ENCODE results near the gene PEPD.
"Not testable (repeated sequence)": the region's sequence is repeated elsewhere in the genome, so short reads cannot be mapped to it uniquely, and the experiment has no call there.

PEPD gene

DNA sequence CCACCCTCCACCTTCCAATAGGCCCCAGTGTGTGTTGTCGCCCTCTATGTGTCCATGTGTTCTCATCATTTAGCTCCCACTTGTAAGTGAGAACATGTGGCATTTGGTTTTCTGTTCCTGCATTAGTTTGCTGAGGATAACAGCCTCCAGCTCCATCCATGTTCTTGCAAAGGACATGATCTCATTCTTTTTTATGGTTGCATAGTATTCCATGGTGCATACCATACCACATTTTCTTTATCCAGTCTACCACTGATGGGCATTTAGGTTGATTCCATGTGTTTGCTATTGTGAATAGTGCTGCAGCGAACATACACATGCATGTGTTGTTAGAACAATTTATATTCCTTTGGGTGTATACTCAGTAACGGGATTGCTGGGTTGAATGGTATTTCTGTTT is 42.0 kb downstream of the PEPD start:
- not testable (repeated sequence) for DNase-seq (ENCODE audit: insufficient read length, low spot score); FAIRE-seq

DNA sequence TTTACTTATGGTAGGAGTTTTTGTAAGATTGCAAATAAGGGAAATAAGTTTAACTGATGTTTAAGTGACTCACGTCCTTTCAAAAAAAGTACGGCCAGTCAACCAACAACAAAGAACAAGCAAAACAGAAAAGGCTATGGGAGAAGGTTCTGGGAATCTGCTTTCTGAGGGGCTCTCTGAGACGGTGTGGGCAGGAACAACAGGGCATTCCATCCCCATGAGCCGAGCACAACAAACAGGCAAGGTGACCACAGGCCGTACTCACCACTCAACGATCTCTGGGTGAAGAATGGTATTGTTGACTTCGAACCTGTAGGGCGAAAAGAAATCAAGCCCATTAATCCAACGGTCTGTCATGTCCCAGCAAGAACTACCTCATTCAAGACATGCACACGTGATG is 43.8 kb downstream of the PEPD start:
- FAIRE-seq (no peak), DNase-seq (ENCODE audit: insufficient read length, low spot score) (no peak)

DNA sequence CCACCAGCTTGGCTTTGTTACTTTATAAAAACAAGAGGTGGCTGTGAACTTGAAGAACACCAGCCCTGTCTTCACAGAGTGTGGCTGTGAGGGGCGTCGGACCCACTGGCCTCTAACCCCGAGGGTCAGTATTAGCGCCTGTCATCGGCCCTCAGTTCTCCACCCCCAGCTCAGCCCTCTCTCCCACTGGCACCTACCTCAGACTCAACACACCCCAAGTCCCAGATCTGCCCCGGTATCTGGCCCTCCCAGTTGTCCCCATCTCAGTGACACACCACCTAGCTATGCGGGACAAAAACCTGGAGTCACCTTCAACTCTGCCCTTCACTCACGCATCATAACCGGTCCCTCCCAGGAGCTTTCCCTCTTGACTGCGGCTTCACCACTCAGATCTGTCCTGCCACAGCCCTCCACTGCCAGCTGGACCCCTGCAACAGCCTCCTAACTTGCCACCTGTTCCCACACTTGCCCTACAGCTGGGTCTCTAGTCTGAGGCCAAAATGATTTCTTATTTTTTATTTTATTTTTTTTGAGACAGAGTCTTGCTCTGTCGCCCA is 45.4 kb downstream of the PEPD start:
- FAIRE-seq (no peak), DNase-seq (ENCODE audit: insufficient read length, low spot score) (no peak)

DNA sequence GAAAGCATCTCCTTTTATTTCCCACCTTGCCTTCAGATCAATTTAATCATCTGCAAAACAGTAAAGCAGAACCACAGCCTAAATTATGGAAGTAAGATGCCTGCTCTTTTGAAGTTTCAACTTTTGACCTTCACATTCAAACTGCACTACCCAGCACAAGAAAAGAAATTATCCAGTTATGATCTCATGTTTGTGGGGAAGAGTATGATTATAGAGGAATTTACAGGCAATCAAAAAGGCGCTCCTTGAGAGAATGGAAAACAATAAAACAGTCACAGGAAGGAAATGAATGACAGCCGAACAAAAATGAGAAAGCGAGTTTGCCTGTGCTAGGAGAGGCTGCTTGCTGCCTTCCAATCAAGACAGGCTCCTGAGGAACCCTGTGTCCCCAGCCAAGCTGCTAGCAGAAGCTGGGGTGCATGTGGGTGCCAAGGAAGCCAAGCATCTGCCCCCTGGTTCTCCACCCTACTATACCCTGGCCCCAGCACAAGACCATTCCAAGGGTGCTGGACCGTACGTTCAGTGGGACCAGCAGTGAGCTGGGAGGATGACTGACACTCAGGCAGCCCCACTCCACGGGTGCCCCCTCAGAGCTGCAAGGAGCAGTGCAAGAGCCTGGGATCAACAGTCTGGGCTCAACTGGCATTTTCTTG is 47.8 kb downstream of the PEPD start:
- DNase-seq (ENCODE audit: insufficient read length, low spot score) (peak; percentile 49), FAIRE-seq (no peak)

DNA sequence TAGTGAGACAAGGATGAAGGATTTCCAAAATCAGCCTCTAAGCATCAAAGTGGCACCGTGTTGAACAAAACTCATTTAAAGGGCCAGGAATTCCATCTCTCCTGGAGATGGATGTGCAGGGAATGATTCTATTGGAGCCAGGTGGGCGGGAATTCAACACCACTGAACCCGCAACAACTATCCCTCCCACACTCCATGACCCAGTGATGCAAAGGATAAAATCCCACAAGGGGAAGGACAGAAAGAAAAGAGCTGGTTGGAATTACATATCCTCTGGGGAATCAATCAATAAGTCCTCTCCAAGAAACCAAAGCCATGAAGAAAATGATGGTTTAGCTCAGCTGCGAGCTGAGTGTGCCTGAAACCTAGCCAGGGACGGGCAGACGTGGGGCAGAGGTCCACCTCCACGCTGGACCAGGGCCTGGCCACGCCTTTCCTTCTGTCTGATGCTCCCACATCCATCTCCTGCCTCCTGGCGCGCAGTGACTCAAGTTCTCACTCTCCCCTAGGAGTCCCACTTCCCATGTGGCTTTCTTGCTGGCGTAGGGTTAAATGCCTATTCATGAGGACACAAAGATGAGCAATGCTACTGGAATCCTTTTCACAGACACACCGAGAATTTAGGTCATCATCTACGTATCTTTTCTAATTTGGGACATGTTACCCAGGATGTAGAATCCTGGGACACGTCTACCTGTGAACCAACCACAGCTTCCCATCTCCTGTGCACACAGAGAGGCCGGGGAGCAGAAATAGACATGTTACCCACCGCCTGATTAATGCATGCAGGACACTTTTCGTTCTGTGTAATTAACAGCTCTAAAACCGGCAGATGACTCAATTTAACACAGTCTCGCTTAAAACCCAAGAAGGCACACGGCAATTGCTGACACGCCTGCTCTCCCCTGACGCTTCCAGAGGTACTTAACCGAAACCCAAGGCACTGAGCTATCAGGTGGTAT is 48.6 kb downstream of the PEPD start:
- DNase-seq (ENCODE audit: insufficient read length, low spot score) (peak; percentile 92), FAIRE-seq (peak; percentile 92)

DNA sequence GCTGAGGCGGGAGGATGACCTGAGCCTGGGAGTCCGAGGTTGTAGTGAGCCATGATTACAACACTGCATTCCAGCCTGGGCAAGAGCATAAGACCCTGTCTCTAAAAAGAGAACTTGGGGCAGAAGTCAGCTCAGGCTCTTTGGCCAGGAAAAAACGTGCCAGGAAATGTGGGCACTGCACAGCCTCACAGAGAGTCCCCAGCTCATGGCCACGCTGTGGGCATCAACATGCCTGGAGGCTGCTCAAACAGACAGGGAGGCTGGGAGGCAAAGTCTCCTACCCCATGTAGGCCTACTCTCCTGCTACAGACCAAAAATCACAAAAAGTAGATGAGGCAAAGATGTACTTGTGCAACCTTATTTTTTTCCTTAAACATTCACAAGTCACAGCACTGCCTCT is 49.4 kb downstream of the PEPD start:
- FAIRE-seq (no peak), DNase-seq (ENCODE audit: insufficient read length, low spot score) (no peak)

DNA sequence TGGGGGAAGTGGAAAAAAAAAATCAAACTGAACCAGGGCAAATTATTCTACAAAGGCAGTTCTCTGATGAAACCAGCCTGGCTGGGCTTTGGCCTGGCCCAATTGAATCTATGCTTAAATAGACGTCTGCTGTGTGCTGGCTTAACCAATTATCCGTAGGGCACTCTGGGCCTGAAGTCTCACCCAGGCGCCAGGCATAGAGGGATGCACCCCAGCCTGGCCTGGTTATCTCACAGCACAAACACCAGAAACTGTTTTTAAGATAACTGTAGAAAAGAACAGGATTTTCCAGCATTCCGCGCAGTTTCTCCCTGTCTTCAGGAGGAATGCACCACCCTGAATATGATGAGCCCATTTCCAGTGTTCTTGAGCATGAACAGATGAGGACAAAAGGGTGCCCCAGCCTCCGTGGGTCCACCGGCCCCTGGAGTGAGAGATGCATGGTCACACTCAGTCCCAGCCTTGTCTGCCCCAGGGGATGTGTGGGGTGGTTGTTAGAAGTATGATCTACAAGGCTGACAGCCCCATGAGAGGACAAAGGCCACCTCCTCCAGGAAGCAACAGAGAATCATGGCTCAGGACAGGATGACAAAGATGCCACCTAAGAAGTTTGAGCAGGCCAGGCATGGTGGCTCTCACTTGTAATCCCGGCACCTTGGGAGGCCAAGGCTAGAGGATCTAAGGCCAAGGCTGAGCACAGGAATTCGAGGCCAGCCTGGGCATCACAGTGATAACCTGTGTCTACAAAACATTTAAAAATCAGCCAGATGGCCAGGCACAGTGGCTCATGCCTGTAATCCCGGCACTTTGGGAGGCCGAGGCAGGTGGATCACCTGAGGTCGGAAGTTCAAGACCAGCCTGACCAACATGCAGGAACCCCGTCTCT is 50.2 kb downstream of the PEPD start:
- DNase-seq (ENCODE audit: insufficient read length, low spot score) (no peak), FAIRE-seq (no peak)

DNA sequence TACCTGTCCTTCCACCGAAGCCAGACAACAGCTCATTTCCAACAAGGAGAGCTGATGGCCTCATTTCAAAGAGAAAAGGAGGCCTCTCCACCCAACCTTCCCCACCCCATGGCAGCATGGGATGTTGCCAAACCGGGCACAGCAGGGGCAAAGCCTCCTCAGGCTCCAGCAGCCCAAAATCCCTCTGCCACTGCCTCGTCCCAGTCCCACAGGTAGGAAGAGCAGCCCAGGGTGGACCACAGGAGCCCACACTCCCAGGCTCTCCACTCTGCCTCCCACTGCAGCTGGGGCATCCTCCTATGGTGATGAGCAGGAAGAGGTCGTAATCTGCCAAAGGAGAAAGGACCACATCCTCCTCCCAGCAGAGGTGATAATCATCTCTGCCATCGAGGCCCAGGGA is 50.9 kb downstream of the PEPD start:
- DNase-seq (ENCODE audit: insufficient read length, low spot score) = no peak
- FAIRE-seq = no peak

DNA sequence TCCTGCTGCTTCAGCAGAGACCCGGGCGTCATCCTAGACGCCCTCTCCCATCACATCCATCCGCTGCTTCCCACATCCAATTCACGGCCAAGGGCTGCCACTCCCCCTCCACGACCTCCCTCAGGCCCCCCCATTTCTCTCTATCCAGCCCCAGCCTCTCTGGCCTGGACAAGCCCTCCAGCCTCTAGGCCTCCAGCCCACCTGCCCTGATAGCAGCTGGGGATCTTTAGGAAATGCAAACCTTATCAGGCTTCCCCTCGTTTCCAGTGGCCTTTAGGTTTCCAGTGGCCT is 51.6 kb downstream of the PEPD start:
- DNase-seq (ENCODE audit: insufficient read length, low spot score) (no peak), FAIRE-seq (no peak)

DNA sequence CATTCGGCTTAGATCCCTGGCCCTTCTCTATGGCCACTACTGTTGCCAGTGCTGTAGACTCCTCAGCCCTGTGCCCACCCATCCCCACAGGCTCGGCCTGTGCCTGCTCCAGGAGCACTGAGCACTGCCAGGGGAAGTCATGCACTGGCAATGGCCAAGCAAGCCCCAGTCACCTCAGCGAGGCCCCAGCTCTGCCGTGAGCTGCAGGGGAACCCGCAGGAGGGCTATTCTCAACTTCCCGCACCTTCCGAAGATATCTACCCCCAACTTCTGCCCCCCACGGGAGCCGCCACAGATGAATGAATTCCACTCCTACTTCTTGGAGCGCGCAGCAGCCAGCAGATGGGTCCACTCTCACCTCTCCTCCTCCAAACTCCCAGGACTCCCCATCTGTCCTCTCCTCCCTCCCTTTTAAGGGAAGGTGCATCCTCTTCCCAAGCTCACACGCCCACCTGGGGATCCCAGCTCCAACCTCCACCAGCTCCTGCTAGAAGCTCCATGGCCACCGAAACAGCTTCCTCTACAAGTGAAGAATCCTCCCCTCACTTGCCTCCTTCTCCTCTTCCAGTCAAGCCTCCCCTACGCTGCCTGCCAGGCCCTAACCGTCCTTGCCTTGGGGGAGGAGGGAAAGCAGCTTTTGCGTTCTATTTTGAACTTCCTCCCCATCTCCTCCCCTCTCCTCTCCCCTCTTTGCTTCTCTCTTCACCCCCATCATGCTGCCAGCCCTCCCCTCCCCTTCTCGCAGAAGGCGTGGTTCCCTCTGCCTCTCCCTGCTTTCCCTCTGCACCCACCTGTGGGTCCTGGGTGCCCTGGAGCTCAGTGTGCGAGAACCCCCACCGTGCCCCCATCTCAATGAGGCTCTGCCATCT is 52.2 kb downstream of the PEPD start:
- FAIRE-seq = no peak
- no peak for DNase-seq (ENCODE audit: insufficient read length, low spot score)

DNA sequence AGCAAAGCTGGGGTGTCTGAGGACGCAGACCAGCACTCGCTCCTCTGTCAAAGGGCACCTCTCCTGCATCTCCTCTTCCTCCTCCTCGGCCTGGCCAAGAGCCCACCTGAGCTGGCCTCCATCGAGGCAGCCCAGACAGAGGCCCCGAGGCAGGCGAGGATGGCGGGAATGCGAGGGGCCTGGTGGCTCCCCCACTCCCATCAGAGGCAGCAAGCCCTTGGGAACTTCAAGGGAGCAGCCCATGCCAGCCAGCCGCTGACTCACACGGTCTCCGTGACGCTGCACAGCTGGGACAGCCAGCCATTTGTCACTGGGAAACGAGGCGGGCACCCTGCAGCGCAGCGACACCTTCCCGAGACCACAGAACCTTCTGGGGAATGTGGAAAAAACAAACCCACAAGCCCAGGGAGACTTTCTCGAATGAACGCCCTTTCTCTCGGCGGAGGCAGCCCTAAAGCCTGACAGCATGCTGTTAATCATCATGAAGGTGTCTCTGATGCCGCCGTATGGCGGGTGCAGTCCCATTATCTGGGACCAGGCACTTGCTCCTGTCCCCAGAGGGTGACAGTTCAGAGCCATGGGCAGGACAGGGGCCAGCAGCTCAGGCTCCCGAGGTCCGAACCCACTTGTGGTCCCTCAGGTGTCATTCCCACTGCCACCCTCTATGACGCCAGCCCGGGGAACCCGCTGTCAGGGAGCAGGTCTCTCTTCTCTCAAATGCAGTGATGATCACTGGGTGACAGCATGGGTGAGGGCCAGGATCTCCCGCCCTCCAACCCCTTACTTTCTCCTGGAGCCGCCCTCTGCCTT is 53.0 kb downstream of the PEPD start:
- no peak for FAIRE-seq
- DNase-seq (ENCODE audit: insufficient read length, low spot score) = no peak

DNA sequence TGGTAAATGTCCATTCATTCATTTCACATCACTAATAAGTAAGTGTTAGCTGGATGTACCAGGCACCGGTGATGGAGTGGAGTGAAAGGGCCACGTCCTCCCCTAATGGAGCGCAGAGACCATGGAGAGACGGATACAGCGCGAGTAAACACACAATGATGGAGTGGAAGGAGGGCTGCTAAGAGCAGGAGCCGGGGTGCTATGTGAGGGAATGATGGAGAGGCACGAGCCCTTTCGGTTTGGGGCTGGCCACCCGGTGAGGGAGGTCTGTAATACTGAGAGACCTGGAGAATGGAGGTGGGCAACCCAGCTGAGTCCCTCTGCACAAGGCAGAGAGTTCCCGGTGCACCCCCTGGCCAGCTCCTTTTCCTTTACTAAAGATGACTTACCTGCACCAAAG is 53.7 kb downstream of the PEPD start:
- no peak for FAIRE-seq
- DNase-seq (ENCODE audit: insufficient read length, low spot score) = no peak

DNA sequence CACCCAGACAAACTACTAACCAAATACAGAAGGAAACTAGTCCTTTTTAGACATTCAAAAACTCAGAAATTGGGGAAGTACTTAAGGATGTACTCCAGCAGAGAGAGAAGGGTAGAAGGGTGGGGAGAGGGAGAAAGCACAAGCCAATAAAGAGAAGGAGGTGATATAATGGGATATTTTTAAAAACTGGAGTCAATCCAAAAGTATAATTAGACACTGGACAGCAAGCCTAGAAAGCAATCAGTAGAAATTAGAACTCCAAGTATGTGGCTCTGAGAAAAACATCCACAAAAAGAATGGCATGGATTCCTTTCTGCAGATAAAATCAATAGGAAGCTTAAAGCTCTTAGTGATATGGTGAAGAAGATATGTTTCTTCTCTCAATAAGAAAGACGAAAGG is 55.8 kb downstream of the PEPD start:
- DNase-seq (ENCODE audit: insufficient read length, low spot score) (no peak), FAIRE-seq (no peak)

DNA sequence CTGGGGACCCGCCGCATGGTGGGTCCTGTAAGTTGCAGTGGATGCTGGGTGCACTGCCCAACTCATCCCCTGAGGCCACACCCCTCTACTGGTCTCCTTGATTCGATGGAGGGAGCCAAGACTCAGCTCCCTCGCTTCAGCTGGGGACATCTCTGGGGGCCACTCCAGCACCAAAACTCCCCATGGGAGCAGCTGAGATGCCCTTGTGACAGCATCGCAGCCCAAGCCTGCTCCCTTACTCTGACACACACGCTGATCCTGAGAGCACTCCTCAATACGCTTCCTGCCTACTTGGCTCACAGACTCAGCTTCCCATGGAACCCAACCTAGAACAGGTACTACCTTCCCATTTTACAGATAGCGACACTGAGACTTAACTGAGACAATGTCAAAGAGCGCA is 56.2 kb downstream of the PEPD start:
- FAIRE-seq = no peak
- no peak for DNase-seq (ENCODE audit: insufficient read length, low spot score)

DNA sequence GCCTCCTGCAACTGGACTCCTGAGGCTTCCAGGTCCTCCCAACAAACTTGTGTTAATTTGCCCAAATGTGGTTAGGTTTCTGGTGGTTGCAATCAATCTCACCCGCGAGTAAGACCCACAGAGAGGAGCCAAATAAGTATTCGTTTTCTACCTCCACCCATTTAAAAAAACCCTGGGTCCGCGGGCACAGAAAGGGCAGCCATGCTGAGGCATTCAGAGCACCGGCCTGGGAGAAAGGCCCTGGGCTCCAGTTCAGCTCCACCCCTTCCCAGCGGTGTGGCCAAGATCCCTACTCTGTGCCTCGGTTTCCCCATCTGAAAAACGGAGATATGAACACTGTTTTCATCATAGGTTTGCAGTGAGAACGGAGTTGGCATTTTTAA is 56.9 kb downstream of the PEPD start:
- no peak for FAIRE-seq
- DNase-seq (ENCODE audit: insufficient read length, low spot score) = no peak

DNA sequence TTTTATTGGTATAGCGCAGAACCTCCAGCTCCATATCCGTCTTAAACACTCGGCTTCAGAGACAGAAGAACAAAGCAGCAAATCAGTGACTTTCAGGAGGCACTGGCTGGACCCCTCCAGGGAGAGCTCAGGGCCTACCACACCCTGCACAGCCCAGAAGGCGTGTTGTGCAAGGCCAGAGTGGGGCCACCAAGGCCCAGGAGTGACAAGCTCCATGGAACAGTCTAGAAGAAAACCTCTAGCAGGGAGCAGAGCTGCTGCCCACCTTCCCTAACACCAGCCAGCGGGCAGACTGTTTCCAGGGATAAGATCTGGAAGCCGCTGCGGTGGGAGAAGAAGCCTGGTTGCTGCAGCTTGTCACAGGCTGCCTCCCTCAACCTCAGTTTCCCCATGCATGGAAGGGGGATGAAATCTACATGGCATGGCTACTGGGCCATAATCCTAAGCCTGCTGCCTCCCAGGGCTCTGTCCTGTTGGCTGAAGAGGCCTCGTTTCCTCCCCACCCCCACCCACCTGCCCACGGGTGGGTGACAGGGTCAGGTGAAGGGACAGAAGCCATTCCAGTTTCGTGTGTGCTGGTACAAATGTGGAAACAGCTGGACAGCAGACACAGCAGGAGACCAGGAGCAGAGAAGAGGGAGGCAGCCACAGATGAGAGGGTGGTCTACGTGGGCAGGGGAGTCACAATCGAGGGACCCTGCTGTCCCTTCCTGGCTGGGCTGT is 57.4 kb downstream of the PEPD start:
- DNase-seq (ENCODE audit: insufficient read length, low spot score) (no peak), FAIRE-seq (no peak)

DNA sequence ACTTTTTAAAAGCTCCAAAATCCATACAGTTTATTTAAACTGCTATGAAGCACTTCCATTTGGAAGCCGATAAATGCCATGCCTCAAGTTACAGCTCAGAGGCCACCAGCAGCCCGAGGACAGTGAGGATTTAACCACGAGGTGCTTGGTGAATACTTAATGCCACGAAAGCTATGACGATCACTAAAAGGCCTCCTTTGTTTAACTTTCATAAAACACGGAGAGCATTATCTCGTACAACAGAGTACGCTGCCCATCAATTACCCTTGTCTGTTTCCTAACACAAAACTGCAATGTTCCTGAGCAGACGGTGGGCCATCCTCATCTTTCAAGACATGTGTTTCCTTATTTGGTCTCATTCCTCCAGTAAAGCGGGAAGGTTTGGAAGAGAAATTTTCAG is 58.4 kb downstream of the PEPD start:
- FAIRE-seq (no peak), DNase-seq (ENCODE audit: insufficient read length, low spot score) (no peak)

DNA sequence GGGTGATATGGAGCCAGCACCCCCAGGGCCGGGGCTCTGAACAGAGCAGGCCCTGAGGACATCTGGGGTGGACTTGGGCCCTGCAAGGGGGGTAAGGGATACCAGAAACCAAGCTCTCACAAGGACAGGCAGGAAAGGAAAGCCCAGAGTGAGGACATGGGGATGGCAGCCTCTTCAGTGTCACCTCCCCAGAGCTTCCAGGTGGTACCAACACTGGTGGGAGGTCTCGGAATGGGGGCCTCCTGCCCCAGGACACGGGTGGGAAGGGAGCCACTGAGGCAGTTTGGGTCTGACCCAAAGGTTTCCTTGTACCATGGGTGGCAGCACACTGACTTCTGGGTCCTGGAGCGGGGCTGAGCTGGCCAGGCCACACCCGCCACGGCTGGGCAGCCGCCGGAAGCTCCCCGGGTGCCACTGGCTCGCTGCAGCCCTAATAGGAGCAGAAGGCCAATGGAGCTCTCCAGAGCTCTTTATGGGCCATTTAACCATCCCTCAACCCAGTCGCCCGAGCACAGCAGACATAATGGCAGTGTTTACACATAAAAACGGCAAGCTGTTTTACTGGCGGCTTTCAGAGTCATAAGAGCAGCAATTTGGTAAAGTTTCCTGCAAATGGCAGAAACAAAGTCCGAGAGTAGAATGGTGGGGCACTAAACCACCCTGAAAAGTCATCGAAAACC is 59.3 kb downstream of the PEPD start:
- no peak for FAIRE-seq
- DNase-seq (ENCODE audit: insufficient read length, low spot score) = no peak
